Peyer's patch (tissue), 4 donors: Measurements from ENCODE around the gene FBXL19. TPM values are rescaled to one million over a fixed set of nuclear protein-coding genes. Genes with fewer than 3 reads are reported as not detected.

Source experiments
- DNase-seq, 3 donors: peaks; one replicate each; pipeline ENCODE4 v3.0.0-alpha.2; 2017 to 2019
- H3K27ac ChIP-seq, 4 donors: fragments of 200-600 bp; sonication (generic); one replicate each; pipeline ENCODE4 v1.5.1; 2016 to 2019
- H3K27me3 ChIP-seq, 2 donors: fragments of 200-600 bp; sonication (generic); one replicate each; pipeline ENCODE4 v1.5.1; 2019
- H3K36me3 ChIP-seq, 3 donors: fragments of 200-600 bp; sonication (generic); one replicate each; pipeline ENCODE4 v1.5.1; 2016 to 2019
- H3K4me1 ChIP-seq, 4 donors: fragments of 200-600 bp; sonication (generic); one replicate each; pipeline ENCODE4 v1.5.1; 2016 to 2019
- H3K4me3 ChIP-seq, 4 donors: fragments of 200-600 bp; sonication (generic); 1 replicate in 3 of 4; 2 replicates in 1 of 4; pipeline ENCODE4 v1.5.1; 2016 to 2019; ENCODE audit warnings: mild to moderate bottlenecking in 1 of 4
- H3K9me3 ChIP-seq, 4 donors: fragments of 200-600 bp; sonication (generic); one replicate each; pipeline ENCODE4 v1.5.1; 2016 to 2019; ENCODE audit warnings: mild to moderate bottlenecking in 1 of 4
- POLR2A ChIP-seq, 2 donors: fragments of 450-650 bp; IDR thresholded peaks; one replicate each; pipeline ENCODE4 v1.5.1; 2017; ENCODE audit warnings: antibody characterized with exemption in 2 of 2, mild to moderate bottlenecking in 2 of 2, moderate library complexity in 2 of 2
- total RNA-seq, 4 donors: library from RNA; depleted of rRNA; stranded (reverse); fragments of >200 nt; gene quantifications; one replicate each; pipeline ENCODE4 v1.1.0, GENCODE V29; 2016
- TF ChIP-seq, protein P1 (sequence below), 6 experiments: fragments of 450-650 bp in 4 of 6; fragments of 200-600 bp in 2 of 6; sonication (generic) in 1 of 6; IDR thresholded peaks; one replicate each; pipeline ENCODE4 v1.5.1; 2017 to 2019; ENCODE audit warnings: antibody characterized with exemption in 6 of 6, mild to moderate bottlenecking in 3 of 6, moderate library complexity in 1 of 6

Gene FBXL19
- 10 to 100 TPM; 25.0 to 51.2 (median 47.9) TPM for total RNA-seq

- peak in 2 of 3 donors; percentile 31 to 63 for DNase-seq
- Histone ChIP-seq H3K4me3 (peak within 1 kb of the TSS; percentile 53 to 93 (median 79)), H3K36me3 (no peaks in the 10 kb centered on the region), H3K27ac (peak within 1 kb of the TSS; percentile 84 to 95 (median 92)), H3K27me3 (no peaks in the 10 kb centered on the region), H3K4me1 (peaks cover 0 to 31% (median 5%) of the 10 kb centered on the region in 4 donors), H3K9me3 (no peaks in the 10 kb centered on the region)
- TF ChIP-seq, protein P1, sequence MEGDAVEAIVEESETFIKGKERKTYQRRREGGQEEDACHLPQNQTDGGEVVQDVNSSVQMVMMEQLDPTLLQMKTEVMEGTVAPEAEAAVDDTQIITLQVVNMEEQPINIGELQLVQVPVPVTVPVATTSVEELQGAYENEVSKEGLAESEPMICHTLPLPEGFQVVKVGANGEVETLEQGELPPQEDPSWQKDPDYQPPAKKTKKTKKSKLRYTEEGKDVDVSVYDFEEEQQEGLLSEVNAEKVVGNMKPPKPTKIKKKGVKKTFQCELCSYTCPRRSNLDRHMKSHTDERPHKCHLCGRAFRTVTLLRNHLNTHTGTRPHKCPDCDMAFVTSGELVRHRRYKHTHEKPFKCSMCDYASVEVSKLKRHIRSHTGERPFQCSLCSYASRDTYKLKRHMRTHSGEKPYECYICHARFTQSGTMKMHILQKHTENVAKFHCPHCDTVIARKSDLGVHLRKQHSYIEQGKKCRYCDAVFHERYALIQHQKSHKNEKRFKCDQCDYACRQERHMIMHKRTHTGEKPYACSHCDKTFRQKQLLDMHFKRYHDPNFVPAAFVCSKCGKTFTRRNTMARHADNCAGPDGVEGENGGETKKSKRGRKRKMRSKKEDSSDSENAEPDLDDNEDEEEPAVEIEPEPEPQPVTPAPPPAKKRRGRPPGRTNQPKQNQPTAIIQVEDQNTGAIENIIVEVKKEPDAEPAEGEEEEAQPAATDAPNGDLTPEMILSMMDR (IDR thresholded peaks at IDR 0.05), result no peak
- TF ChIP-seq POLR2A (IDR thresholded peaks at IDR 0.05), result no peak
Measured at GRCh38 chr16:30923554-30924075, at the start of gene FBXL19. Gene FBXL19, plus strand, starts transcription at chr16:30923572. Its CDS starts 2,183 bp downstream, at chr16:30925755.

DNA sequence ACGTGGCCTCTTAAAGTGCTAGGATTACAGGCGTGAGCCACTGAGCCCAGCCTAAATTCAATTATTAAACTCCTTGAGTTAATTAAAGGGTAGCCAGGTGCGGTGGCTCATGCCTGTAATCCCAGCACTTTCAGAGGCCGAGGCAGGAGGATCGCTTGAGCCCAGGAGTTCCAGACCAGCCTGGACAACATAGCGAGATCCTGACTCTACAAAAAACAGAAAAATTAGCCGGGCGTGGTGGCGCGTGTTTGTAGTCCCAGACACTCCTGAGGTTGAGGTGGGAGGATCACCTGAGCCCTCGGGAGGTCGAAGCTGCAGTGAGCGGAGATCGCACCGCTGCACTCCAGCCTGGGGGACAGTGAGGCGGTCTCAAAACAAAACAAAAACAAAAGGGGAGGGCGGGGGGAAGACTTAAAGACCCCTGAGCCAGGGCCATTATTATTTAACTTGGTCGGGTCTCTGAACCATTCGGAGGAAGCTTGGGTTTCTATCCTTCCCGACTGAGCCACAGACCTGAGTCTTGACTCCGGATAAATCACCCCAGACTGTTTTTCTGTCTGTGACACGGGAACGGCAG, 49.0 kb upstream of the FBXL19 start:
- H3K4me3 ChIP-seq, result peak overlapping the region; percentile 79 to 89 (median 80)
- H3K27me3 ChIP-seq, result no peaks in the 10 kb centered on the region
- peaks cover 0 to 19% (median 14%) of the 10 kb centered on the region in 4 donors for H3K4me1 ChIP-seq
- DNase-seq, result no peak
- no peak for TF ChIP-seq POLR2A (IDR thresholded peaks at IDR 0.05)
- TF ChIP-seq, protein P1 (IDR thresholded peaks at IDR 0.05), result no peak
- H3K27ac ChIP-seq, result peak overlapping the region; percentile 89 to 94 (median 91)
- H3K36me3 ChIP-seq, result no peaks in the 10 kb centered on the region
- no peaks in the 10 kb centered on the region for H3K9me3 ChIP-seq

- H3K27ac ChIP-seq, result peak overlapping the region; percentile 89 to 94 (median 91)
Measured at GRCh38 chr16:30874821-30875717, 48.3 kb upstream of the FBXL19 start.

GRCh38 chr16:30875871-30876801, 47.2 kb upstream of the FBXL19 start:
- peak in 2 of 3 donors; percentile 48 to 61 for DNase-seq
- Histone ChIP-seq H3K27ac (peak overlapping the region; percentile 89 to 94 (median 91)), H3K4me3 (peak overlapping the region; percentile 79 to 89 (median 80)), H3K9me3 (no peaks in the 10 kb centered on the region), H3K4me1 (peaks cover 0 to 20% (median 15%) of the 10 kb centered on the region in 4 donors), H3K36me3 (no peaks in the 10 kb centered on the region), H3K27me3 (no peaks in the 10 kb centered on the region)
- TF ChIP-seq POLR2A (IDR thresholded peaks at IDR 0.05), result peak in 1 of 2 donors; percentile 11
- TF ChIP-seq, protein P1 (IDR thresholded peaks at IDR 0.05), result no peak

More at GRCh38 chr16:30874821-30875717, 48.3 kb upstream of the FBXL19 start:
- peaks cover 0 to 19% (median 14%) of the 10 kb centered on the region in 4 donors for H3K4me1 ChIP-seq
- no peaks in the 10 kb centered on the region for H3K36me3 ChIP-seq
- H3K4me3 ChIP-seq, result peak overlapping the region; percentile 79 to 89 (median 80)
- no peaks in the 10 kb centered on the region for H3K9me3 ChIP-seq
- TF ChIP-seq POLR2A (IDR thresholded peaks at IDR 0.05), result peak; percentile 81 to 86
- TF ChIP-seq, protein P1 (IDR thresholded peaks at IDR 0.05), result peak in 2 of 6 experiments; percentile 1 to 15
- peak; percentile 88 to 96 (median 95) for DNase-seq
- no peaks in the 10 kb centered on the region for H3K27me3 ChIP-seq
